GM19467 (cell line): Measurements from ENCODE around the gene AKR1C8.
"Not testable (repeated sequence)": the region's sequence is repeated elsewhere in the genome, so short reads cannot be mapped to it uniquely, and the experiment has no call there.

Source experiments
- ATAC-seq: cut with Tn5 transposase; IDR thresholded peaks from one replicate; pipeline ENCODE4 v1.9.1; 2021; ENCODE audit warnings: mild to moderate bottlenecking, moderate library complexity; ENCODE audit not compliant: unreplicated experiment

AKR1C8 gene

GRCh38 chr10:5184987-5185775, at the start of gene AKR1C8:
Gene AKR1C8 (minus strand): TSS chr10:5185150. CDS start chr10:5185104, 46 bp downstream.
- no peak for ATAC-seq

GRCh38 chr10:5234106-5234860, 49.3 kb upstream of the AKR1C8 start:
- ATAC-seq = no peak

GRCh38 chr10:5233324-5233723, 48.4 kb upstream of the AKR1C8 start:
- no peak for ATAC-seq

- no peak for ATAC-seq
These were observed 44.1 kb upstream of the AKR1C8 start for GRCh38 chr10:5229019-5229418.

- not testable (repeated sequence) for ATAC-seq
These were observed 38.0 kb upstream of the AKR1C8 start for GRCh38 chr10:5222942-5223341.

- no peak for ATAC-seq
These were observed 34.3 kb upstream of the AKR1C8 start for GRCh38 chr10:5219262-5219661.

GRCh38 chr10:5216801-5217200, 31.9 kb upstream of the AKR1C8 start:
- ATAC-seq = no peak

GRCh38 chr10:5211696-5212536, 27.0 kb upstream of the AKR1C8 start:
- no peak for ATAC-seq

- ATAC-seq = not testable (repeated sequence)
These were observed 25.3 kb upstream of the AKR1C8 start for GRCh38 chr10:5210261-5210660.

- ATAC-seq = not testable (repeated sequence)
These were observed 24.8 kb upstream of the AKR1C8 start for GRCh38 chr10:5209776-5210175.

- ATAC-seq = no peak
These were observed 21.8 kb upstream of the AKR1C8 start for GRCh38 chr10:5206799-5207198.

GRCh38 chr10:5199398-5199797, 14.4 kb upstream of the AKR1C8 start:
- ATAC-seq = no peak

- no peak for ATAC-seq
These were observed 13.4 kb upstream of the AKR1C8 start for GRCh38 chr10:5198386-5198785.

- no peak for ATAC-seq
These were observed 11.8 kb upstream of the AKR1C8 start, which contains the start of gene AKR1C4 for GRCh38 chr10:5196702-5197113. Gene AKR1C4 (plus strand): TSS chr10:5196837. CDS start chr10:5196868, 31 bp downstream.

- no peak for ATAC-seq
These were observed 10.9 kb upstream of the AKR1C8 start for GRCh38 chr10:5195727-5196374.

GRCh38 chr10:5194431-5194830, 9.5 kb upstream of the AKR1C8 start:
- ATAC-seq = no peak

- ATAC-seq = no peak
These were observed 3.4 kb upstream of the AKR1C8 start for GRCh38 chr10:5188358-5188757.

GRCh38 chr10:5187867-5188266, 2.9 kb upstream of the AKR1C8 start:
- no peak for ATAC-seq

GRCh38 chr10:5183923-5184322, 1.0 kb downstream of the AKR1C8 start:
- no peak for ATAC-seq

- ATAC-seq = not testable (repeated sequence)
These were observed 4.4 kb downstream of the AKR1C8 start for GRCh38 chr10:5180503-5180902.

GRCh38 chr10:5175581-5175980, 9.4 kb downstream of the AKR1C8 start:
- ATAC-seq = not testable (repeated sequence)
